Left ventricle myocardium inferior (tissue), 1 donor: ENCODE measurements around the gene SLC1A2. TPM values are rescaled to one million over a fixed set of nuclear protein-coding genes. Genes with fewer than 3 reads are reported as not detected.

Source experiments
- DNase-seq: peaks from one replicate; pipeline ENCODE4 v3.0.0-alpha.2; 2020
- H3K27ac ChIP-seq: fragments of 200-600 bp; replicated peaks from 2 replicates; pipeline ENCODE4 v1.8.0; 2021
- H3K27me3 ChIP-seq: fragments of 200-600 bp; 2 replicates; pipeline ENCODE4 v1.8.0; 2021; ENCODE audit warnings: low read depth
- H3K36me3 ChIP-seq: fragments of 200-600 bp; 2 replicates; pipeline ENCODE4 v1.8.0; 2021
- H3K4me1 ChIP-seq: fragments of 200-600 bp; 2 replicates; pipeline ENCODE4 v1.8.0; 2021
- H3K4me3 ChIP-seq: fragments of 200-600 bp; 2 replicates; pipeline ENCODE4 v1.8.0; 2021; ENCODE audit warnings: mild to moderate bottlenecking, moderate library complexity
- H3K9me3 ChIP-seq: fragments of 200-600 bp; replicated peaks from 2 replicates; pipeline ENCODE4 v1.8.0; 2021
- CTCF ChIP-seq: fragments of 200-600 bp; IDR thresholded peaks from 2 replicates; pipeline ENCODE4 v1.8.0; 2021; ENCODE audit warnings: antibody characterized with exemption, mild to moderate bottlenecking, borderline replicate concordance
- intact Hi-C: fragments of 100-400 bp; cut with micrococcal nuclease; formaldehyde crosslinking; loops from one replicate; pipeline ENCODE4 v1.11.0; 2022
- total RNA-seq: library from RNA; stranded (reverse); fragmentation: NEBNext Ultra II Directional; extraction: Animal tissue kit (Norgen Biotek cat#: 25700); gene quantifications from one replicate; pipeline ENCODE4 v1.2.1, GENCODE V29; 2021
- donor health status: DM: no; HTN: yes; CAD: no; lungs with severe emphysema.

The SLC1A2 gene
- total RNA-seq, 1 donor from 2014 or later = 8.4 TPM

GRCh38 chr11:35237860-35238715, 181.3 kb downstream of the SLC1A2 start:
- peaks cover 12% of the 10 kb centered on the region for H3K9me3 ChIP-seq
- no peaks in the 10 kb centered on the region for H3K36me3 ChIP-seq
- peaks cover 10% of the 10 kb centered on the region for H3K4me1 ChIP-seq
- H3K27ac ChIP-seq = no peak overlapping the region
- H3K4me3 ChIP-seq = no peak overlapping the region
- intact Hi-C loops = loop anchor here (10.0 kb wide), 1 partner anchor 313 kb away; no protein-coding TSS in a partner anchor
- no peaks in the 10 kb centered on the region for H3K27me3 ChIP-seq
- TF ChIP-seq CTCF = peak; percentile 82
- DNase-seq = no peak

DNA sequence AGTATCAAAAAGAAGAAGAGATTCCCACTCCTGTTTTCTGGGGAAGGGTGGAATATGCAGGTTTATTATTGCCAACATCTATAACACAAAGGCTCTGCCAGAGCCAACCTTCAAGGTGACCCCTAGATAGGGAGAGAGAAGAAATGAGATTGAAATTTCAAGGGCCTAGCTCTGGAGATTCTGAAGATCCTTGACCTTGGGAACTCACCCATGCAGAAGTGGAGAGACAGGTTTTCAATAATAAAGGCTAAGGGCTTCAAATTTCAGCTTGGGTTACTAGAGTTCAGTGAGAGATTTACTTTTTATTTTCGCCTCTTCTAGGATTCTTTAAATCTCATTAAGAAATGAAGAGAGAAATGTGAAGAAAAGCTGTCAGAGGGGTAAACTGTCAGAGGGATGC, 182.0 kb downstream of the SLC1A2 start:
- H3K36me3 ChIP-seq = no peaks in the 10 kb centered on the region
- peaks cover 10% of the 10 kb centered on the region for H3K4me1 ChIP-seq
- no peaks in the 10 kb centered on the region for H3K27me3 ChIP-seq
- intact Hi-C loops = loop anchor here (10.0 kb wide), 1 partner anchor 313 kb away; no protein-coding TSS in a partner anchor
- DNase-seq = no peak
- peaks cover 12% of the 10 kb centered on the region for H3K9me3 ChIP-seq
- TF ChIP-seq CTCF = no peak
- H3K4me3 ChIP-seq = no peak overlapping the region
- no peak overlapping the region for H3K27ac ChIP-seq

DNA sequence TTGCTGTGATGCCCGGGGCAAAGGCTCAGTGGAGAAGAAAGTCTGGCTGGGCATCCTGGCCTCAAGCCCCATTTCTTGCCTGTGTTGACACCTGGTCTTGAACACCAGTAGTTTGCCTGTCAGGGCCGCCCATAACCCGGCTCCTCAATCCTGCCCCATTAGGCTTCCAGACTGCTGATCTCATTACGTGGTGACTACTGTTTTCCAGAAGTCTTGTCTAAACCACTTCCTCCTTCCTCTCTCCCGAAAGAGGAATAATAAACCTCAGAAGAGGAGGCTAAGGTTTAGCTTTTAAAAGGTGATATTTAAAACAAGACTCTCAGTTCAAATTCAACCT, 182.7 kb downstream of the SLC1A2 start:
- Histone ChIP-seq H3K27me3 (no peaks in the 10 kb centered on the region), H3K36me3 (no peaks in the 10 kb centered on the region), H3K9me3 (peaks cover 12% of the 10 kb centered on the region), H3K4me3 (no peak overlapping the region), H3K4me1 (peaks cover 10% of the 10 kb centered on the region), H3K27ac (no peak overlapping the region)
- TF ChIP-seq CTCF = no peak
- intact Hi-C loops = loop anchor here (10.0 kb wide), 1 partner anchor 312 kb away; no protein-coding TSS in a partner anchor
- DNase-seq = no peak

DNA sequence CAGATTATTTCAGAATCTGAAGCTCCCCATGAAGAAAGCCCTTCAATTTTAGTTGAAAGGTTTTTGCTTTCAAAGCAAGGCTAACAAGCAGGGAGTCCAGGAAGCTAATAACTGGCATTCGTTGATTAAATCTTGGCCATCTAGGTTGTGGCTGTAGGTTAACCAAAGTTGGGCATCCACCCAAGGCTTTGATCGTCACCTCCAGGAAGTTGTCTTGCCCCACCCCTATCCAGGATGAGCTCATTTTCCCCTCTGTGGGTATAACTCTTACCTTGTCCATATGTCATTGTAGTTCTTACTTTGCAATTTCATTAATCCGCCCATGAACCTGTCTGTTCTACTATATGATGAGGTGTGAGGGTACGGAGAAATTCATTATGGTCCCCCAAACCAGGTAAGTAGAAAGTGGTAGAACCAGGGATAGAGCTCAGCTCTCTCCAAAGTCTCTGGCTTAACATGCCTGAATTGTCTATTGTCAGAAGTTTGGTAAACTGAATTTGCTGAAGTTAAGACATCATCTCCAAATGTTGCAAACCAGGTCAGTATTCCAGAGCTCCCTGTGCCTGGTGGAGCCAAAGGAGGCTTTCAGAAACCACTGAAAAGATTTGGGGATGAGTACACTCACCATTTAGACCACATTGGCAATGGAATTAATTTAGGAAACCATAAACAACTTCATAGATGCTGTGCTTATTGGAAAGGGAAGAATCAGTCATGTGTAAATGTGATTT, 183.3 kb downstream of the SLC1A2 start:
- intact Hi-C loops = loop anchor here (10.0 kb wide), 1 partner anchor 311 kb away; no protein-coding TSS in a partner anchor
- no peak for TF ChIP-seq CTCF
- no peak for DNase-seq
- H3K27ac ChIP-seq = no peak overlapping the region
- H3K27me3 ChIP-seq = no peaks in the 10 kb centered on the region
- no peaks in the 10 kb centered on the region for H3K36me3 ChIP-seq
- H3K9me3 ChIP-seq = peaks cover 12% of the 10 kb centered on the region
- H3K4me1 ChIP-seq = peaks cover 10% of the 10 kb centered on the region
- H3K4me3 ChIP-seq = no peak overlapping the region

DNA sequence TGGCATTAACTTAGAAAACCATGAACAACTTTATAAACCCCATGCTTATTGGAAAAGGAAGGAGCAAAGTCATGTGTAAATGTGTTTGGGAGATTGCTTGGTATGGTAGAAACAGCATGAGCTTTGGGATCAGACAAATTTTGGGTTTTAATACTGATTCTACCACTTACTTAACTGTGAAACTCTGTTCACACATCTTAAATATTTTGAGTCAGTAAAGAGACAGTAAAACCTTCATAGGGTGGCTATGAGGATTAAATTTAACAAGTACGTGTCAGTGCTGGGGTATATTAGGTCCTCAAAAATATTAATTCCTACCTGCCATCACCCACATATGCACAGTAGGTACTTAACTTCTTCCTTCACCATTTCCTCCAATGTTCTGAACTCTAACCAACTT, 183.9 kb downstream of the SLC1A2 start:
- H3K9me3 ChIP-seq = peaks cover 12% of the 10 kb centered on the region
- H3K36me3 ChIP-seq = peaks cover under 1% of the 10 kb centered on the region
- intact Hi-C loops = loop anchor here (10.0 kb wide), 1 partner anchor 311 kb away; no protein-coding TSS in a partner anchor
- no peak overlapping the region for H3K27ac ChIP-seq
- peaks cover 10% of the 10 kb centered on the region for H3K4me1 ChIP-seq
- no peak for DNase-seq
- H3K4me3 ChIP-seq = no peak overlapping the region
- no peak for TF ChIP-seq CTCF
- no peaks in the 10 kb centered on the region for H3K27me3 ChIP-seq
